ENCODE measurements around the gene TRMT61B. TPM values are rescaled to one million over a fixed set of nuclear protein-coding genes. Genes with fewer than 3 reads are reported as not detected.

The TRMT61B gene
- 18.3 and 21.3 TPM in 2 replicates for total RNA-seq (2021)
- percentile 78 among the genes with signal in this experiment for Bru-seq, nascent RNA
- BruChase-seq, experiment 1, labeled RNA remaining after a 2-hour chase: percentile 85 among the genes with signal in this experiment
- percentile 80 among the genes with signal in this experiment for BruChase-seq, experiment 2, labeled RNA remaining after a 6-hour chase
- long read RNA-seq, transcript TRMT61B-201 (7 exons, 1,836 nt): major isoform, 28 of 48 reads
- long read RNA-seq, partial matches to known transcripts: 2 of 48 reads
- long read RNA-seq, other reads (novel, unspliced or antisense): 18 of 48 reads

- Histone ChIP-seq H3K27me3 (replicated peaks; ENCODE audit: insufficient read depth, low read depth, low read length, poor library complexity) (peaks cover under 1% of the 10 kb centered on the region), H3K4me1 (ENCODE audit: insufficient read depth, low read length, poor library complexity, severe bottlenecking) (peaks cover 13% of the 10 kb centered on the region), H3K9me3 (ENCODE audit: low read depth, low read length, poor library complexity, severe bottlenecking) (no peaks in the 10 kb centered on the region), H3K4me3 (ENCODE audit: low read depth, low read length, poor library complexity, severe bottlenecking) (peak within 1 kb of the TSS; percentile 91), H3K36me3 (ENCODE audit: insufficient read depth, low read length, poor library complexity, severe bottlenecking) (no peaks in the 10 kb centered on the region), H3K27ac (ENCODE audit: low read depth, low read length, poor library complexity, severe bottlenecking) (peak within 1 kb of the TSS; percentile 84)
- intact Hi-C loops (cut with micrococcal nuclease; ENCODE audit: unreplicated experiment): loop anchor here (2.0 kb wide), 1 partner anchor 24 kb away; the partner anchor contains the start of gene WDR43
- CTCF ChIA-PET: interaction anchor here (0.6 kb wide), 1 partner anchor 304 kb away, joined by 4 read pairs; no protein-coding TSS in a partner anchor
- no peak for TF ChIP-seq EZH2 (IDR thresholded peaks at IDR 0.05; ENCODE audit: borderline replicate concordance, low read depth, low read length, poor library complexity, severe bottlenecking)
- no peak for TF ChIP-seq CTCF (conservative IDR thresholded peaks at IDR 0.05; ENCODE audit: low read depth, low read length)
- DNase-seq (ENCODE audit: low spot score): peak; percentile 96
- POLR2A ChIA-PET (ENCODE audit: low non-redundant PET): no interaction called here
- TSS peak; percentile 98 for BruUV-seq (replicated peaks)
Observed at GRCh38 chr2:28870146-28870891, at the start of gene TRMT61B. Gene TRMT61B (minus strand): TSS chr2:28870309. CDS start chr2:28870277, 32 bp downstream.

- H3K36me3 ChIP-seq (ENCODE audit: insufficient read depth, low read length, poor library complexity, severe bottlenecking): peaks cover 71% of the 10 kb centered on the region
- POLR2A ChIA-PET (ENCODE audit: low non-redundant PET): no interaction called here
- intact Hi-C loops (cut with micrococcal nuclease; ENCODE audit: unreplicated experiment): no loop called here
Observed at GRCh38 chr2:28915939-28916338, 45.8 kb upstream of the TRMT61B start.

More at GRCh38 chr2:28915939-28916338, 45.8 kb upstream of the TRMT61B start:
- H3K27me3 ChIP-seq (replicated peaks; ENCODE audit: insufficient read depth, low read depth, low read length, poor library complexity): no peaks in the 10 kb centered on the region
- H3K4me1 ChIP-seq (ENCODE audit: insufficient read depth, low read length, poor library complexity, severe bottlenecking): no peaks in the 10 kb centered on the region
- H3K9me3 ChIP-seq (ENCODE audit: low read depth, low read length, poor library complexity, severe bottlenecking): no peaks in the 10 kb centered on the region
- no peak overlapping the region for H3K4me3 ChIP-seq (ENCODE audit: low read depth, low read length, poor library complexity, severe bottlenecking)
- DNase-seq (ENCODE audit: low spot score): no peak
- BruUV-seq (replicated peaks): no TSS peak
- TF ChIP-seq EZH2 (IDR thresholded peaks at IDR 0.05; ENCODE audit: borderline replicate concordance, low read depth, low read length, poor library complexity, severe bottlenecking): no peak
- no peak for TF ChIP-seq CTCF (conservative IDR thresholded peaks at IDR 0.05; ENCODE audit: low read depth, low read length)
- no peak overlapping the region for H3K27ac ChIP-seq (ENCODE audit: low read depth, low read length, poor library complexity, severe bottlenecking)
- CTCF ChIA-PET: no interaction called here
